Calu3 (cell line): ENCODE data around the gene EFNA4. TPM values are rescaled to one million over a fixed set of nuclear protein-coding genes. Genes with fewer than 3 reads are reported as not detected.

Source experiments
- BruUV-seq: library from RNA; stranded (reverse); fragments of 400-500 nt; replicated peaks from 2 replicates; lab custom pipeline; 2021; lab: Mats Ljungman, UMichigan
- CTCF ChIA-PET: fragments of 300-600 bp; sonication (Branson Sonifier 250); formaldehyde crosslinking; loops from one replicate; lab custom pipeline; 2022; ENCODE audit warnings: antibody characterized with exemption; lab: Charles Lee
- DNase-seq: peaks from one replicate; pipeline ENCODE4 v3.0.0; 2022
- H3K27ac Mint-ChIP-seq: one replicate; pipeline ENCODE4 v1.8.0; 2022; ENCODE audit warnings: mixed read lengths; ENCODE audit not compliant: unreplicated experiment
- H3K27me3 Mint-ChIP-seq: one replicate; pipeline ENCODE4 v1.8.0; 2022; ENCODE audit warnings: mixed read lengths; ENCODE audit not compliant: unreplicated experiment
- H3K36me3 Mint-ChIP-seq: one replicate; pipeline ENCODE4 v1.8.0; 2022; ENCODE audit warnings: mild to moderate bottlenecking, moderate library complexity, mixed read lengths; ENCODE audit not compliant: insufficient read depth, unreplicated experiment
- H3K4me1 Mint-ChIP-seq: one replicate; pipeline ENCODE4 v1.8.0; 2022; ENCODE audit warnings: mild to moderate bottlenecking, low read depth, mixed read lengths; ENCODE audit not compliant: unreplicated experiment
- H3K4me3 Mint-ChIP-seq: one replicate; pipeline ENCODE4 v1.8.0; 2022; ENCODE audit warnings: mild to moderate bottlenecking, low read depth, moderate library complexity, mixed read lengths; ENCODE audit not compliant: unreplicated experiment
- H3K9me3 Mint-ChIP-seq: one replicate; pipeline ENCODE4 v1.8.0; 2022; ENCODE audit warnings: low read depth, mixed read lengths; ENCODE audit not compliant: unreplicated experiment
- CTCF ChIP-seq: fragments of 200-600 bp; IDR thresholded peaks from one replicate; pipeline ENCODE4 v1.8.0; 2022; ENCODE audit warnings: antibody characterized with exemption; ENCODE audit not compliant: unreplicated experiment
- intact Hi-C: fragments of 100-400 bp; cut with micrococcal nuclease; formaldehyde crosslinking; loops from one replicate; pipeline ENCODE4 v1.10.0; 2022; ENCODE audit not compliant: unreplicated experiment
- total RNA-seq: library from RNA; stranded (reverse); gene quantifications from 2 replicates; pipeline ENCODE4 v1.2.3, GENCODE V29; 2022

EFNA4 gene
- total RNA-seq, 1 experiment from 2014 or later = 13.9 TPM

- H3K27ac Mint-ChIP-seq = peak overlapping the region; percentile 62
- H3K27me3 Mint-ChIP-seq = peaks cover 44% of the 10 kb centered on the region
- H3K4me3 Mint-ChIP-seq = peak overlapping the region; percentile 96
- CTCF ChIA-PET = interaction anchor here (0.6 to 2.2 kb wide), 24 partner anchors 9 to 416 kb away, joined by 3 to 28 read pairs (median 8); partner anchors contain the start of genes ADAM15, EFNA4, KCNN3 and KRTCAP2
- peak; percentile 88 for TF ChIP-seq CTCF
- BruUV-seq = no TSS peak
- H3K4me1 Mint-ChIP-seq = peaks cover 44% of the 10 kb centered on the region
- H3K36me3 Mint-ChIP-seq = peaks cover 37% of the 10 kb centered on the region
- peak; percentile 97 for DNase-seq
- intact Hi-C loops = loop anchor here (1.0 to 5.0 kb wide), 3 partner anchors 22 to 526 kb away; partner anchors contain the start of genes EFNA4 and UBE2Q1
- H3K9me3 Mint-ChIP-seq = no peaks in the 10 kb centered on the region
Observed at GRCh38 chr1:155084722-155085503, 21.4 kb downstream of the EFNA4 start.

- Mint-ChIP-seq H3K27ac (peak overlapping the region; percentile 62), H3K36me3 (peaks cover 36% of the 10 kb centered on the region), H3K4me3 (peak overlapping the region; percentile 96), H3K27me3 (peaks cover 39% of the 10 kb centered on the region), H3K9me3 (no peaks in the 10 kb centered on the region), H3K4me1 (peaks cover 44% of the 10 kb centered on the region)
- no peak for TF ChIP-seq CTCF
- BruUV-seq = no TSS peak
- DNase-seq = peak; percentile 77
- CTCF ChIA-PET = interaction anchor here (0.6 to 2.2 kb wide), 20 partner anchors 10 to 416 kb away, joined by 3 to 28 read pairs (median 10); partner anchors contain the start of genes ADAM15, EFNA4, KRTCAP2 and PMVK
- intact Hi-C loops = loop anchor here (2.0 kb wide), 1 partner anchor 527 kb away; the partner anchor contains the start of gene UBE2Q1
Observed at GRCh38 chr1:155085504-155086127, 22.1 kb downstream of the EFNA4 start.

- H3K9me3 Mint-ChIP-seq = no peaks in the 10 kb centered on the region
- no peak overlapping the region for H3K27ac Mint-ChIP-seq
- TF ChIP-seq CTCF = peak; percentile 100
- peak overlapping the region; percentile 96 for H3K4me3 Mint-ChIP-seq
- peak; percentile 85 for DNase-seq
- no TSS peak for BruUV-seq
- H3K36me3 Mint-ChIP-seq = peaks cover 36% of the 10 kb centered on the region
- peaks cover 42% of the 10 kb centered on the region for H3K4me1 Mint-ChIP-seq
- intact Hi-C loops = no loop called here
- H3K27me3 Mint-ChIP-seq = peaks cover 34% of the 10 kb centered on the region
- CTCF ChIA-PET = interaction anchor here (0.6 to 2.1 kb wide), 6 partner anchors 11 to 90 kb away, joined by 3 to 26 read pairs (median 10); no protein-coding TSS in a partner anchor
Observed at GRCh38 chr1:155086128-155086741, 22.7 kb downstream of the EFNA4 start.

- peaks cover 34% of the 10 kb centered on the region for H3K4me1 Mint-ChIP-seq
- H3K27me3 Mint-ChIP-seq = peaks cover 26% of the 10 kb centered on the region
- no TSS peak for BruUV-seq
- CTCF ChIA-PET = no interaction called here
- no peak overlapping the region for H3K27ac Mint-ChIP-seq
- intact Hi-C loops = no loop called here
- no peaks in the 10 kb centered on the region for H3K9me3 Mint-ChIP-seq
- no peak for TF ChIP-seq CTCF
- peak overlapping the region; percentile 96 for H3K4me3 Mint-ChIP-seq
- peaks cover 30% of the 10 kb centered on the region for H3K36me3 Mint-ChIP-seq
- no peak for DNase-seq
Observed at GRCh38 chr1:155086856-155087535, 23.5 kb downstream of the EFNA4 start.
